ENCODE measurements around the gene VAPA.

The VAPA gene

DNA sequence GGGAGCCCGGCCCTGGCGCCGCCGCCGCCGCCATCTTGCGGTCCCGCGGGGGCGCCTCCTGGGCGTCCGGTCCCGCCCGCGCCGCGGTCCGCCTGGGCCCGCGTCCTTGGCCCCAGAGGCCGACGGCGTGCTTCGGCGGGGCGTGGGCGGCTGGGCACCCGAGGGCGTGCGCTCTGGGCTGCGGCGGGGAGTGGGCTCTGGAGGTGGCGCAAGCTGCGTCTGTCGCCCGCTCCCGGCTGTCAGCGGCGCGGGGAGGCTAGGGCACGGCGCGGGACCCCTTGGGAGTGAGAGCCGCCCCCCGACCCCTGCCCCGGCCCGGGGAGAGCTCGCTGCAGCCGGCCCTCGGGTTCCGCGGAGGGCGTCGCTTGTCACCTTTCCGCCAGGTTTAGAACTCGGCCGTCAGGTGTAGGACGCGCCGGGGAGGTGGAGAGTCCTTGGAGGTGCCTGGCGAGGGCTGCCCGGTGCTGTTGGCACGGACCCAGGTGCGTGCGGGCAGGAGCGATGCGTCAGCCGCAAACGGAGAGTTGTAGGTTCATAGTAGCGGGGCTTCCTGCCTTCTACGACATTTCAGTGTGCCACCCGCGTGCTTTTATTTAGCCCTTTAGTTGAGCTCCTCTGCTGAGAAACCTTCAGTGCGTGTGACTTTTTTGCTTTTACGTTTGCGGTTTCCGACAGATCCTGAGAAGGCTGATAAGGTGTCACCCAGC is 921 bp downstream of the VAPA start:
- DNase-seq (ENCODE audit: low read depth): peak; percentile 60

DNA sequence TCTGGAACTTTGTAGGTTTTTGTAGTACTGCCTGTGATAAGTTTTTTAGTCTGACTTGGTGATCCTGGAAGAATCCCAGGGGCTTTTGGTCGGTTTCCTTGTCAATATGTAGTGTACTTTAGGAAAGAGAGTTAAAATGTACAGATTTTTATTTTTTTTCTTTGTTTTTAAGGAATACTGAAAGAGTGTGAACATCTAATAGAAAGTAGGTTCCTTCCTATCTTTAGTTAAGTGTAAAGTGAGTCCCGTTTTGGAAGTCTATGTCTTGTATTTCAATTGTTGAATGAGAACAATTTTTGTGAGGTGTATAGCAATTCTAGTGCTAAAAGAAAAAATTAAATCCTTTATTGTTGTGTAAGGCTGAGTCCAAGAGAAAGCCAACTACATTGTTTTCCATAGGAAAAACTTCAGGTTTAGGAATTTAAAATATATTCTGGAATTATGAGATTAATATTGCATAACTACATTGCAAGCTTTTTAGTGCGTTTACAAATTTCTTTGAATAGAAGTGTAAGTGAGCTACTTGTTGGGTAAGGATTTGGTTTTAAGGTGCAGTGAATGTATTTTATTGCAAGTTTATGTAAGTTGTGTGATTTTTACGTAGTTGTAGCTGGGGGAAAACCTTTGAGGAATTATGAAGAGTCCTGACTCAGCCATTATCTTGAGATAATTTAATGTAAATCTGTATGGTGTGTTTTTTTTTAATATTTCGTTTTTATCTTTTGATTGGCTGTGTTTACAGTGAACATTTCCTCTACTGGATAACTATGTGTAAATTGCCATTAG is 1.7 kb downstream of the VAPA start:
- DNase-seq (ENCODE audit: low read depth): no peak

DNA sequence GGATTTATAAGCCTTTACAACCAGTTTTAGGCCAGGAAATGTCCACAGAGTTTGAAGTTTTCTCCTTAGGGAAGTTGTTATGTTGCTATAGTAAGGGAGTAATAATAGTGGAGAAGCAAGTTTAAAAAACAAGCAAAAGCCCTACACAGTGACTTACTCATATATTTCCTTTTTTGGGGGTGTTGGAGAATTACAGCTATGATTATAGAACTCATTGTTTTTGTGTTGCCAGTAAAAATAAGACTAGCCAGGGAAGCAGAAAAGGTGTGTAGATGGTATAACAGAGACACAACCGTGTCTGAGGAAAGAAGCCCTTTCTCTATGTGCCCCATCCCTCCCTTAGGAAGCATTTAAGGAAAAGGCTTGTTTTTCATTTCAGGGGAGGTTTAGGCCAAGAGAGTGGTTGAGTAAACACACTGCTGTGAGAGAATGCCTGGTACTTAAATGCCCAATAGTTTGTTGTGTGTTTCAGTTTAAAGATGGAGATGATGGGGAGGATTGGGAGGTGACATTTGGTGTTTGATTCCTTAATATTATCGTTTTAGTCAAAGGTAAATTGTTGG is 2.3 kb downstream of the VAPA start:
- DNase-seq (ENCODE audit: low read depth): no peak

DNA sequence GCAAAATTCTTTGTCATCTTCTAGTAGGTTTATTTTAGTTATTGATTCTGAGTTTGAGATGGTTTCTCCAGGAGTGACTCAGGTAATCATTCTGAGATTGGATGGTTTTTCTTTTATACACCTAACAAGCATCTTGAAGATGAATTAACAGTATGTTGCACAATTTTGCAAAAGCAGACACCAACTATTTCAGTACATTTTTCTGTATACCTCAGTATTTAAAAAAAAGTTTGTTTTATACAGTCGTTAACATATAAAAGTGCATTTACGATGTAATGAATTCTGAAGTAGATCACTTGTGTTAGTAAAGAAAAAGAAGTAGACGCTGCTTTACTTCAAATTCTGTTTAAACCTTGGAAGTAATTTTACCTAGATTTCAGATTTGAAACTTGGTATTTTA is 3.0 kb downstream of the VAPA start:
- DNase-seq (ENCODE audit: low read depth): no peak

DNA sequence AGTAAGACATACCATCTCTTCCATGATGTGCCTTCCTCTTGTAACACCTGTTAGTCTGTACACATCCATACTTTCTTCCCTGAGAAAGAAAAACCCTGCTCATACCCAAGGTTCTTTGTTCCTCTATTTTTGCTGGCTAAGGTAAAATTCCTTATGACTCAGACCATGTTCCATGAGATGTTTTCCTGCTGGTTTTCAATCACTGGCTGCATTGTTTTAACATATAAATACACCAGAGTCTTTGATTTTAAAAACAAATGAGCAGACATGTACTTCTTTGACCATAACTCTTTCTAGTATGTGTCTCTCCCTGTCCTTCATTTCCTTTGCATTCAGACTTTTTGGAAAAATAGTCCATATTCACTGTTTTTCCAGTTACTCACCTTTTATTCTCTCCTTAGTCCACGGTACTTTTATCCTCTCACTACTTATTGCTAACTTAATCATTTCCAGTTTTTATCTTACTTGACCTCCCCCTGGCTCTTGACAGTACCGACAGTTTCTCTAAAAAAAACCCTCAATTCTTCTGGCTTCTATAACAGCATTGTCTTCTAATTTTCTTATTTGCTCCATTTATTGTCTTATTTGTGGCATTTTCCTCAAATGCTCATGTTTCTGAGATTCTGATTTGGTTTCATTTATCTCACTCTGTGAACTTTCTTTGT is 4.3 kb downstream of the VAPA start:
- DNase-seq (ENCODE audit: low read depth): no peak

DNA sequence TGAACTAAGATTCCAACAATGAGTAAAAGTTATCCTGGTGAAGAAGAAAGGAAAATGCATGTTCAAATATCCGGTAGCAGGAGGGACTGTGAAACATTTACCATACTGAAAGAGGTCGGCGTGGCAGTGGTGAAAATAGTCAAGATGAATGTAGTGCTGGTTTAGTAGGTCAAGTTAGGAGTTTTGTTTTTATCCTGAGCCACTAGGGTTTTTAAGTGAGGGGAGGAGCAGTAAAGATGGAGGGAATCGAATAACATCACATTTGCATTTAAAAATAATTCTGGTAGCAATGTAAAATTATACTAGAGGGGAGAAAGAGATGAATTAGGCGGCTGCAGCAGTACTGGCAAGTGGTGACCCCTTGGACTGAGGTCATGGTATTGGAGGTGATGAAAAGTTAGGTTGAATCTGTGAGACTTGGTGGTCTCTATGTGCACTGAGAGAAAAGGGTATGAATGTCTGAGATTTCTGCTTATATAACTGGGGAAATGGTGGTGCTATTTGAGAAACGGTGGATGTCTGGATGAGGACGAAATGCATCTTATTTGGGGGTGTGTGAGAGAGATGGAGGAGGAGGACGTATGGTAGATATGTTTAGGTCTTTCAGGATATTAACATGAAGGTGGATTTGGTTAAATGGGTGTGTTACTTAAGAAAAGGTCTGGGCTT is 5.9 kb downstream of the VAPA start:
- no peak for DNase-seq (ENCODE audit: low read depth)

DNA sequence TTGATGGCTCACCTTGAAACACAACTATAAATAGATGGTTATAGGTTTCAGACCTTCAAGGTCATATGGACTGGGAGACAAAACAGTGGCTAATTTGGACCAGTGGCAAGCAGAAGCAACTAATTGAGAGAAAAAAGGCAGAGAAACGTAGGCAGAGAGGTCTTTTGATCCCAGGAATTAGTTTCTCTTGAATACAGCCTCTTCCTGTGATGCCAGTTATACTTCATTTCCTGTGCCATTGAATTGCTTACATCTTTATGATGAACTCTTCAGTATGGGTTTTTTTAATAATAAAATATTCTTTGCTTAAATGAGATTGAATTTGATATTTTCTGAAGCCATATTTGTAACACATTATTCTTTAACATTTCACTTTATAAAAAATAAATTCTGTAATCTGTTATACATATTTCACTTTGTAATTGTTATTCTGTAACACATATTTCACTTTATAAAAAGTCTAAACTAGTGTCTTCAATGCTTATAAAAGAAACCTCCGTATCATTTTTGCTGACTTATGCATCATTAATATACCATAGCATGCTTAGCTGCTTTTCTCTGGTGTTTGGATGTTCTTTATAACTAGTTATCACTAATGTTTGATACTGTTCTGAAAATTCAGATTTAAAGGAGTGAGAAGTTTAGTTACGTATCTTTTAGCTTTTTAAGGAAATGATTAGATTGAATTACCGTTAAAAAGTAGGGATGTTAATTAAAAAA is 8.9 kb downstream of the VAPA start:
- DNase-seq (ENCODE audit: low read depth): no peak

DNA sequence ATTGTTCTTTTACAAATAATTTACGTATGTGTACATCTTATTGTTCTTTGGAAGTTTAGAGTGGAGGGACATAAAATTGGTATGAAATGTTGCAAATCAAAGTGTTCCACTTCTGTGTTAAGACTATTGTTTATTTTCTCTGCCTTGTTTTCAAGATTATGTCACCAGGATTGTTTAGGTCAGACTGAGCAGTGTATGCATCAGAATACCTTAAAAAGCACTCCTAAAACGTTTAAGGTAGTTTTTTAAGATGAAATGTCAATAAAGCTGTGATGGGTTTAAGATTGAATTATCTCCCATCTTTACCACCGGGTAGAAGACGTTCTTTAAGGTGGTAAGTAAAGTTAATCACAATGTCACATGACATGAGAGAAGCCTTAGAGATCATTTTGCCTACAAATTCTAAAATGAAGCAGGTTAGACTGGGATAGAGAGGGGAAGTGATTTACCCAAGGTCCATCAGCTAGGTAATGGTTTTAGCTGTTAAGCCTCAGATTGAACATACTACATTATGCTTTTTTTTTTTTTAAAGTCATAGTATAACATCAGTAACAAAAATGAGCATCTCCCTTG is 10.6 kb downstream of the VAPA start:
- no peak for DNase-seq (ENCODE audit: low read depth)

DNA sequence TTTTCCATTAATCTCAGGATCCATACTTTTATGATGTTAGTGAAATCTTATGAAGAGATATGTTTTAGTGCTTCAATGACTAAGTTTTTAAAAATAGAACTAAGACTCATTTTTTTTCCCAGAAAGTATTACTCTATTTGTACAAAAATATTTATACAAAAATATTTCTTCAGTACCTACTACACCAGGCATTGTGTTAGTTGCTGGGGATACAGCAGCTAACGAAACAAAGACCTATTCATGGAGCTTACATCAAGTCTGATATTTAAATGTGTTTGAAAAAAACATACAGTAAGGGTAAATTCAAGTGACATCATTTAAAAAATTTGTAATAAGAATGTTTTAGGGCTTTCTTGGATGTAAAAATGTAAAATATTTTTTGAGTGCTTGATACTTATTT is 11.6 kb downstream of the VAPA start:
- DNase-seq (ENCODE audit: low read depth): no peak

DNA sequence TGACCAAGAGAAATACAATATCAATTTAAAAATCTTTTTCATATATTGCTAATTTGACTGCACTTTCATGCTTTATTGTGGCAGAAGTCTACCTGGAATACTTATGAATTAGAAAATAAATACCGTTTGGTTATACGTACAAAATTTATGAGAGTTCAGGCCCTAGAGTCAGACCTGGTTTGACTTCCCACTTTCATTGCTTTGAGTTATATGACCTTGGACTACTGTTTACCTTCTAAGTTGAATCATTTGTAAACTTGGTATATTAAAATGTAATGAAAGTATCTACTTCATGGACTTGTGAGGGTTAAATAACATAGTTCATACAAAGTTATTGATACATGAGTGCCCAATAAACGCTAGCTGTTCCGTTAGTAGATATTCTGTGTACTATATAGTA is 12.0 kb downstream of the VAPA start:
- DNase-seq (ENCODE audit: low read depth): no peak

DNA sequence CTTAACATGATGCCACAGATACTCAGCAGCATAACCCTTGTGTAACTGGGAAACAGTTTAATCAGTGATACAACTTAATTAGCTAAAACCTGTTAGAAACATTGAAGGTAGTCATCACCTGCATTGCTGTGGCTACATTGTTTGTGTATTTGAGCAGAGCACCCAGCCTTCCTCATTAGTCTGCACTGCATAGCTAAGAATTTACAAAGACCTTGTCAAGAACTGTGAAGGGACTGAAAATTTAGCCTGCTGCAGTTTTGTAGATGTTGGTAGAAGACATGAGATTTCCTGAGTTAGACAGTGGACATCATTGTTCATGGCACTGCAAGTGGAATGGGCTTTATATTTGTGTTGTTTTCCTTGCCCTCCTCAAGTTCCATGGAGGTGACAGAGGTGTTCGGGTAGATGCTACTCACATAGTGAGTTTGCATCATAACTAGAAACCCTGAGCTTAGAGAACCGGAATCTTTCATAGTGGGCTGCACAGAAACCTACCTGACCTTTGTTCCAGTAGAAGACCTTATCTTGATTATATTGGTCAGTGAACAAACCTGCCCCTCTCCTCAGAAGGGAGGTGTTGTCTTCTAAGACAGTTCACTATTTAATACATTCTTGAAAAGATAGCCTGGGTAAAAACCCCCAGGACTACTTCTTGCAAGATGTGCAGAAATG is 12.5 kb downstream of the VAPA start:
- no peak for DNase-seq (ENCODE audit: low read depth)

DNA sequence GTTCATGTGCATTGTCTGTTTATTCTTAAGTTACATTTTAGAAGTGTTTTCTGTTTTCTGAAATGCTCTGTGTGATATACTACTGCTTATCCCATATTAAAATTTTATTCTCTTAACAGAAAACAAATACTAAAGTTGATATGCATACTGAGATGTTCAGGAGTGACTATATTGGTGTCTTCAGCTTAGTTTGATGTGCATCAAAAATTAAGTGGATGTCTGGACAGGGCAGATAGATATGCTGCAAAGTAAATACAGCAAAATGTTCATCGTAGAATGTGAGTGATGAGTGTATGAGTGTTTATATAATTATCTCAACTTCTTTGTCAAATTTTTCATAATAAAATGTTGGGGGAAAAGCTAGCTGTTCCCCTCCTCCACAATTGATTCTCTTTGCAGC is 13.2 kb downstream of the VAPA start:
- DNase-seq (ENCODE audit: low read depth): no peak

DNA sequence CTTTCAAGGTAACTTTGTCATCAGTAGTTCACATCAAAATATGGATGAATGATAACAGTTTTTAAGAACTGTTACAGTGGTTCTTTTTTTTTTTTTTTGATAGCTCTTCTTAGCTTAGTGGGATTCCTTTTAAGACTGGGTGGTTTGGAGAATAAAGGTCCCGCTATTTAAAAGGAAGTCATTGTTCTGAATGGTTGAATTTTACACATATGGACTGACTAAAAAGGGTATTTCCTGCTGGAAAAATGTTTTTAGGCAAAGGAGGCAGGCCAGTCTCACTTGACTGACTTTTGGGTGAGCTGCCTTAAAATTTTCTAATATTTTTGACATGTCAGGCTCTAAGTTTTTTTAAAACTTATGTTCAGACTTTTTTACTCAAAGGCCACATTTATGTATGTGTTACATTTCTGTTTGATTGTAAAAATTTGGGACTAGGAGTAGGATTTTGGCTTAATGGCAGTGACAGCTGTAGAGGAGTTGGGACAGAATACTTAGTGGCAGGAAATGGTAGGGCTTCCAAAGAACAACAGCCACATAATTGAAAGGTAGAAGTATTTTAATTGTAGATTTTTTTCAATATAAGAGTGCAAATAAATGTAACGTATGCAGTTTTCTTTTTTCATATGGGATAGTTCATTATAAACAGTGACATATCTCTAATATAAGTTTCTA is 13.7 kb downstream of the VAPA start:
- no peak for DNase-seq (ENCODE audit: low read depth)

DNA sequence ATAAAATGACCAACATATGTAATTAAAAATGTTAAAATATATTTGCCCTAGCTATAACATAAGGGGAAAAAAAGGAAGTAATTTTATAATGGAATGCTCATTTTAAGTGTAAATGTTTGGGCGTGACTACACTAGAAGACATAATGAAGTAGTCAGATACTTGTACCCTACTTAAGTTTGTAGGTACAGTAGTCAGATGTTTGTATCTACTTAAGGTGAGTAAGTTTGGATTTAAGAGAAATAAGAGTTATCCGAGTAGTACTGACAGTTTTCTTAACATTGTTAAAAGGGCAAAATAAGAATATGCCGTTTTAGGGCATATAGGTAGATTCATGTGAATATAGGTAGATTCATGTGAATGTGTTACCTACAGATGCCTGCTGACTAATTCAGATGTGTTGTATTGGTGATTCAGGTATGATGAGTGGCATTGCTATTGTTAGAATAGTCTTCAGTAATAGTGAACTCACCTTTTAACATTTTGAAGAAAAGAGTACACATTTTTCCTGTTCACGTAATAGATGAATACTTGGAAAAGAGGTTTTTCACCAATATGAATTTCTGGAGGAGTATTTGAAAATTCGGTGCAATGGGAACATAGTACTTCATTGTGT is 14.9 kb downstream of the VAPA start:
- DNase-seq (ENCODE audit: low read depth): no peak

DNA sequence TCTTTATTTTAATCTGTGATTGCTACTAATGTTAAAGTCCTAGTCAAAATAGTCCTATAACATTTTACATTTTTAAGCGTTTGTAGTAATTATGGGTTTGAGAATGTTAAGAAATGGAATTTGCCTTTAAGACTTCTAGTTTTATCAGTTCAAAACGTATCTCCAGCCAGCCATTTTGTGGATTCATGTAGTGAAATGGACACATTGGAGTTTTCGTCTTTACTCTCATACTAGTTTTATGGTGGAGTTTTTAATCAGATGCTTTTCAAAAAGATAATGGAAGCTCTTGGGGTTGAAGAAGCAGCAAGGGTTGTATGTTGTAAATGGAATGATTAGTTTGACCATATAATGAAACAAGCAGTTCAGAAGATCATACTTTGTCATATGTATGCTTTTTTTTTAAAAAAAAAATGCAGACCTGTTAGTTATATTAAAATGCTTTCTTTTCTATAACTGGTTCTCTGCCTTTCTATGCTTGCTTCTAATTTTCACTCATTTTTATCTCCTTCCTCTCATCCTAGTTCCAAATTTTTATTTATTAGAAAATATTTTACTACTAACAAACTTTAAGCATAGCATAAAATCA is 16.6 kb downstream of the VAPA start:
- DNase-seq (ENCODE audit: low read depth): no peak

DNA sequence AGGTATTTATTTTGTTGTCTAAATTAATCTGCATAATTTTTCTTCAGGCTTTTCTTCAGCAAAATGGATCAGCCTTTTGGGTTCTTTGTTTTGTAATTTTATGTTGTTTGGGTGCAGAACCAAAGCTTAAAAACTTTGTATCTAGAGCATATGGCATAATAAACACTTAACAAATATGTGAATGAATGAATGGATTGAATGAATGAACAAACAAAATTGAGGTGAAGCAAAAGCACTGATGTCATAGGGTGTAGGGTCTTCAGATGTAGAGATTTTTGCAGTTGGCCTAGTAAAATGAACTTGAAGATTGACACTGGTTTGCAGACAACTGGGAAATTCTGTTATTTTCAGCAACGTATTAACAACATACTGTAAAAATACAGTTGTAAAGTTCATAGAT is 17.3 kb downstream of the VAPA start:
- no peak for DNase-seq (ENCODE audit: low read depth)

DNA sequence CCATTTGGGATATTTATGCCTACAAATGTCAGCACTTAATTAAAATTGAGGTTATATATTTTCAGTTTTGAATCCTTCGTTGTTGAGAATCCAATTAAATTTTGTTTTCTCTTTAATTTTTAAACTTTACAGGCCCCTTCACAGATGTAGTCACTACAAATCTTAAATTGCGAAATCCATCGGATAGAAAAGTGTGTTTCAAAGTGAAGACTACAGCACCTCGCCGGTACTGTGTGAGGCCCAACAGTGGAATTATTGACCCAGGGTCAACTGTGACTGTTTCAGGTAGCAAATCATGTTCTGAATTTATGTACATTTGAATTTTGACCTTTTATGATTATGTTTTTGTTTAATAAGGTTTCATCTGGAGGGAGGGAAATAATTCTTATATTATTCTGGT is 17.9 kb downstream of the VAPA start:
- DNase-seq (ENCODE audit: low read depth): no peak

DNA sequence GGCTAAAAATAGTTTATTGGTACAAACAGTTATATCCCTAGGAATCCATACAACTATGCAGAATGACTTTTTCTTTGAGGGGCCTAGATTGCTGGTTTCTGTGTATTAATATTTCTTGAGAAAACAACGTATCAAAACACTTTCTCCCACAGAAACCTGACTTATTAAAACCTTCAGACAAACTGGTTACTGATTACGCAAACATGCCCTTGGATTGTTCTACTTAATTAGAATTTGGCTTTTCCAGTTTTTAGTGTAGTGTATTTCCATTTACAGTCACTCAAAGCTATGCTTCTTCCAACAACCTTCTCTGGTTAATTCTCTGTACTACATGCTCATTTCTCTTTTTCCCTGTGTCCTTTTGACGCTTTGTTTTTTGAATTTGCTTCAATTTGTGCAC is 20.0 kb downstream of the VAPA start:
- no peak for DNase-seq (ENCODE audit: low read depth)

DNA sequence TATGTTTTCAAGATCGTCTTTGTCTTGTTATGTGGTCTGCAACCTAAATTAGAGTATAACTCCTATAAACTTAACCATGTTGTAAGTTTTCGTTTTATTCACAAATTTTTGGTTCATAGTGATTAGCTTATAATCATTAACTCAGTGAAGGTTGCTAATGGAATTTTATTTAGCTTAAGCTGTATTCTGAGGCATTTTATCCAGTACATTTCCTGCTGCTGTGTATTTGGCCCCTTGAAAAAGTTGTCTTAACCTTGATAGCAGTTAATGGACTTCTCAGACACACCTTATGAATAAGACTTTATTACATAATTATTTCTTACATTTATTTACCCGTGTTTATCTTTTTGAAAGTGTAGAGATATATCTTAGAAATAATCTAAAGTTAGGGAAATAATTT is 20.5 kb downstream of the VAPA start:
- no peak for DNase-seq (ENCODE audit: low read depth)

Measured in stimulated activated CD8-positive, alpha-beta memory T cell treated with anti-CD3 and anti-CD28 coated beads, Interleukin-12 subunit alpha, Interleukin-12 subunit beta, amount 100 ng/mL, for 1 hour (primary cell).